Measurements from ENCODE around the gene LGALS9. TPM values are rescaled to one million over a fixed set of nuclear protein-coding genes. Genes with fewer than 3 reads are reported as not detected.
"Not testable (repeated sequence)": the region's sequence is repeated elsewhere in the genome, so short reads cannot be mapped to it uniquely, and the experiment has no call there.

The LGALS9 gene
- polyA plus RNA-seq, 1 experiment = 2.4 TPM

DNA sequence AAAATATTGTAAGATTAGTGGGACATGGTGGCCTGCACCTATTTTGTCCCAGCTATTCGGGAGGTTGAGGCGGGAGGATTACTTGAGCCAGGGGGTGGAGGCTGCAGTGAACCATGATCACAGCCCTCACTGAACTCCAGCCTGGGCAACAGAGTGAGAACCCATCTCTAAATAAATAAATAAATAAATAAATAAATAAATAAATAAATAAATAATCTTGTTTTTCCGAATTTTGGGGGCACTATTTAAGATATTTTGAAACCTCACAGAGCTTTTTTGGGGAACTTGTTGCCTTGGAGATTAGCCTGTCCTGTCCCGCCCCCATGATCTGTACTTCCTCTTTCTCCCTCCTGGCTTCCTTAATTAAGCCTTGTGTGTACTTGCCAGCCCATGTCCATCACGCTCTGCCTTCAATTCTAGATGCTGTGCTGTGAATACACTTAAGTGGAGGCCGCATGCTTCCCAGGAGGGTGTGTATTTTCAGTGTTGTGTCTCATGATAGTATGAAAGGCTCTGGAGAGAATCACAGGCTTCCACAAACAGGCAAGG is 4.4 kb downstream of the LGALS9 start:
- H3K4me3 ChIP-seq (ENCODE audit: low read depth, low read length) = no peak overlapping the region
- no peaks in the 10 kb centered on the region for H3K36me3 ChIP-seq (ENCODE audit: control insufficient read depth, insufficient read depth, low read length)
- ChIA-PET POLR2A (no interaction called here), CTCF (interaction anchor here (1.5 to 4.3 kb wide), 3 partner anchors 16 to 25 kb away, joined by 4 to 21 read pairs (median 8); no protein-coding TSS in a partner anchor)
- H3K27me3 ChIP-seq (ENCODE audit: control insufficient read depth, insufficient read depth, low read length) = no peaks in the 10 kb centered on the region
- no peak for DNase-seq (ENCODE audit: low read depth)
- TF ChIP-seq, protein P1, sequence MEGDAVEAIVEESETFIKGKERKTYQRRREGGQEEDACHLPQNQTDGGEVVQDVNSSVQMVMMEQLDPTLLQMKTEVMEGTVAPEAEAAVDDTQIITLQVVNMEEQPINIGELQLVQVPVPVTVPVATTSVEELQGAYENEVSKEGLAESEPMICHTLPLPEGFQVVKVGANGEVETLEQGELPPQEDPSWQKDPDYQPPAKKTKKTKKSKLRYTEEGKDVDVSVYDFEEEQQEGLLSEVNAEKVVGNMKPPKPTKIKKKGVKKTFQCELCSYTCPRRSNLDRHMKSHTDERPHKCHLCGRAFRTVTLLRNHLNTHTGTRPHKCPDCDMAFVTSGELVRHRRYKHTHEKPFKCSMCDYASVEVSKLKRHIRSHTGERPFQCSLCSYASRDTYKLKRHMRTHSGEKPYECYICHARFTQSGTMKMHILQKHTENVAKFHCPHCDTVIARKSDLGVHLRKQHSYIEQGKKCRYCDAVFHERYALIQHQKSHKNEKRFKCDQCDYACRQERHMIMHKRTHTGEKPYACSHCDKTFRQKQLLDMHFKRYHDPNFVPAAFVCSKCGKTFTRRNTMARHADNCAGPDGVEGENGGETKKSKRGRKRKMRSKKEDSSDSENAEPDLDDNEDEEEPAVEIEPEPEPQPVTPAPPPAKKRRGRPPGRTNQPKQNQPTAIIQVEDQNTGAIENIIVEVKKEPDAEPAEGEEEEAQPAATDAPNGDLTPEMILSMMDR (IDR thresholded peaks at IDR 0.05; ENCODE audit: insufficient read depth, low read depth, low read length) = no peak

DNA sequence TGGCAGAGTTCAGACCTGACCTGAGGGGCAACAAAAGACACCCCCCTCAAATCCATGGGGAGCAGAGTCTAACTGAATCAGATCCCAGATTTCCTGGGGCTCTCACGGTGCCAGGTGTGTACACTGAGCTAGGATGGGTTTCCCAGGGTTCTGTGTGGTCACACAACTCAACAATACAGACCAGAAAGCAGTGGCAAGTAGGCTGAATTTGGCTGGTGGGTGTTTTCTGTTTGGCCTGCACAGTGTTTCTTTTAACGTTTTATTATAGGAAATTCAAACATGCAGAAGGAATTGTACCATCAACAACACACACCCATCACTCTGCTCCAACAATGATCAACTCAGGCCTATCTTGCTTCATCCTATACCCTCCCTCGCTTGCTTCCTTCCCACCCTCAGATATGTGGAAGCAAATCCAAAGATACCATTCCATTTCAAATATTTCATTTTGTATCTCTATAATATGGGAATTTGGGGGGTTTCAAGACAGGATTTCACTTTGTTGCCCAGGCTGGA is 5.1 kb downstream of the LGALS9 start:
- DNase-seq (ENCODE audit: low read depth); POLR2A ChIA-PET: not testable (repeated sequence)
- CTCF ChIA-PET = interaction anchor here (1.3 to 1.6 kb wide), 3 partner anchors 15 to 26 kb away, joined by 4 to 8 read pairs (median 6); no protein-coding TSS in a partner anchor

DNA sequence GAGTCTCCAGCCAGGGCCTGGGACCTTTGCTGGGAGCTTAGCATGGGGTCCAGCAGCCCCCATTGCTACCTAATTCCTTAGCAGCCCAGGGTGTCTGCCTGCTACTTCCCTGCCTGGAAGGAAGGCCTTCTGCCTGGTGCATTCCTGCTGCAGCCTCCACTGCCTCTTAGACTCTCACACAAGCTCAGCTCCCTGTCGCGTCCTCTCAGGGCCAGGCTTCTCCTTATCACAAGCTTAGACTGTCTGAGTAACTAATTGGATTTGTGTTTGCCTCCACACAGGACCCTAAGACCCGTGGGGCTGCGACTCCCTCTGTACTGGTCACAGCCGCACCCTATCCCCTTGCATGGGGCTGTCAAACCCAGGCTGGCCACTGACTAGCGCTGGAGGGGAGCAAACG is 6.8 kb downstream of the LGALS9 start:
- DNase-seq (ENCODE audit: low read depth); POLR2A ChIA-PET: not testable (repeated sequence)
- CTCF ChIA-PET = interaction anchor here (1.2 kb wide), 1 partner anchor 28 kb away, joined by 3 read pairs; no protein-coding TSS in a partner anchor

More for the DNA sequence above, 5.1 kb downstream of the LGALS9 start:
- H3K27me3 ChIP-seq (ENCODE audit: control insufficient read depth, insufficient read depth, low read length); H3K36me3 ChIP-seq (ENCODE audit: control insufficient read depth, insufficient read depth, low read length); H3K4me3 ChIP-seq (ENCODE audit: low read depth, low read length): not testable (repeated sequence)

DNA sequence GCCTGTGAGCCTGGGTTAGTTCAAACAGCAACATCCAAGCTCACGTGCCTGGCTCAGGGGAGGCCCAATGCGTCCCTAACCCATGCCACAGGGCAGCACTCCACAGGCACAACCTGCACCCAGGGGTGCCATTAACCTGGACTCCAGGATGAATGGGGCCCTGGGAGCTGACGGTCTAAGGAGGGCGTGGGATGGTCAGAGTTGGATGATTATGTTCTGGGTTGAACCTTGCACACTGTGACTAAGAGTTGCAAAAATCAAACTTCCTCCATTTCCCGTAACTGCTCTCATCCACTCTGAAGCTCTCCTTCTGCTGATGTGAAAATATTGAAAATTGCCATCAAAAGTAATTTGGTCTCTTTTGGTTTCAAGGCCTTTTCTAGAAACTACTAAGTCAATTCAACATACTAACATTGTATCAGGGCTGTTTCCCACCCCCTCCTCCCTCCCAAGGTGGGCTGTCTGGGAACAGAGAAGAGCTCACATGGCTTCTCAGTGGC is 7.5 kb downstream of the LGALS9 start:
- CTCF ChIA-PET = interaction anchor here (1.2 to 3.9 kb wide), 3 partner anchors 12 to 402 kb away, joined by 3 to 26 read pairs (median 4); no protein-coding TSS in a partner anchor
- H3K4me3 ChIP-seq (ENCODE audit: low read depth, low read length); POLR2A ChIA-PET; H3K27me3 ChIP-seq (ENCODE audit: control insufficient read depth, insufficient read depth, low read length); DNase-seq (ENCODE audit: low read depth); H3K36me3 ChIP-seq (ENCODE audit: control insufficient read depth, insufficient read depth, low read length): not testable (repeated sequence)

More for the DNA sequence above, 6.8 kb downstream of the LGALS9 start:
- not testable (repeated sequence) for H3K36me3 ChIP-seq (ENCODE audit: control insufficient read depth, insufficient read depth, low read length); H3K27me3 ChIP-seq (ENCODE audit: control insufficient read depth, insufficient read depth, low read length); H3K4me3 ChIP-seq (ENCODE audit: low read depth, low read length)

DNA sequence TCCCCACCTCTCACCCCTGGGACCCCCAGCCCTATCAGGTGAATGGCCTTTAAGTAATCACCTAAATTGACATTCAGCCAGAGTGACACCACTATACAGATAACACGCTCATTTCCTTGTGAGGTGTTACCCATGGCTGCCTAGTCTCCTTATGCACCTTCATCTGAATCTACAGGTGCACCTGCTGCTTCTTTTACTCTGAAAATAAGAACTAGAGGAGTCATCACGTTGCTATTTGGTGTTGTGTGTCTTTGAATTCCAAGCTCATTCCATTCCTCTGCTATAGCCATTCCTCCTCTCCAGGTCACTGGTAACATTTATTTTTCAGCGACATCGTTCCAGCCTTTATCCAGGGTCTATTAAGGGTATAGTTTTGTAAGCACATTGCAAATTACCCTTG is 9.8 kb downstream of the LGALS9 start:
- no peak overlapping the region for H3K4me3 ChIP-seq (ENCODE audit: low read depth, low read length)
- TF ChIP-seq, protein P1 (IDR thresholded peaks at IDR 0.05; ENCODE audit: insufficient read depth, low read depth, low read length) = no peak
- POLR2A ChIA-PET = interaction anchor here (0.6 kb wide), 1 partner anchor 10 kb away, joined by 3 read pairs; the partner anchor contains the start of gene LGALS9
- CTCF ChIA-PET = interaction anchor here (1.1 to 3.9 kb wide), 3 partner anchors 10 to 31 kb away, joined by 4 to 26 read pairs (median 4); no protein-coding TSS in a partner anchor
- no peaks in the 10 kb centered on the region for H3K36me3 ChIP-seq (ENCODE audit: control insufficient read depth, insufficient read depth, low read length)
- H3K27me3 ChIP-seq (ENCODE audit: control insufficient read depth, insufficient read depth, low read length) = no peaks in the 10 kb centered on the region
- DNase-seq (ENCODE audit: low read depth) = no peak

DNA sequence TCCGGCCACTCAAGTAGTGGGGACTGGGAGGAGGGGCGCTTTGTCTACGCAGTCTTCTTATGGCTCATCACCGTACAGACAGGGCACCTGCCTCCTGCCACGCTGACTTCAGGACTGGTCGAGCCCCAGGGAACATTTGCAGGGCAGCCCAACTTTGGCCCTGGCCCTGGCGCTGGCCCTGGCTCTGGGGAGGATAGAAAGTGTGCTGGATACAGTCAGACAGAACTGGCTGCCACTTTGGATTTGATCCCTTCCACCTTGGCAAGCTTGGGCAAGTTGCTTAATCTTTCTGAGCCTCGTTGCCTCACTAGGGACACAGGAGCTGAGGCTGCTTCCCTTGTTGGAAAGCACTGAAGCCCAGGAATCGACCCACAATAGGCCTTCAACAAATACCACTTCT is 13.6 kb downstream of the LGALS9 start:
- TF ChIP-seq, protein P1 (IDR thresholded peaks at IDR 0.05; ENCODE audit: insufficient read depth, low read depth, low read length) = no peak
- no peaks in the 10 kb centered on the region for H3K27me3 ChIP-seq (ENCODE audit: control insufficient read depth, insufficient read depth, low read length)
- ChIA-PET POLR2A (no interaction called here), CTCF (interaction anchor here (14.4 kb wide), 1 partner anchor 37 kb away, joined by 415 read pairs; no protein-coding TSS in a partner anchor)
- H3K36me3 ChIP-seq (ENCODE audit: control insufficient read depth, insufficient read depth, low read length) = no peaks in the 10 kb centered on the region
- no peak for DNase-seq (ENCODE audit: low read depth)
- H3K4me3 ChIP-seq (ENCODE audit: low read depth, low read length) = no peak overlapping the region

DNA sequence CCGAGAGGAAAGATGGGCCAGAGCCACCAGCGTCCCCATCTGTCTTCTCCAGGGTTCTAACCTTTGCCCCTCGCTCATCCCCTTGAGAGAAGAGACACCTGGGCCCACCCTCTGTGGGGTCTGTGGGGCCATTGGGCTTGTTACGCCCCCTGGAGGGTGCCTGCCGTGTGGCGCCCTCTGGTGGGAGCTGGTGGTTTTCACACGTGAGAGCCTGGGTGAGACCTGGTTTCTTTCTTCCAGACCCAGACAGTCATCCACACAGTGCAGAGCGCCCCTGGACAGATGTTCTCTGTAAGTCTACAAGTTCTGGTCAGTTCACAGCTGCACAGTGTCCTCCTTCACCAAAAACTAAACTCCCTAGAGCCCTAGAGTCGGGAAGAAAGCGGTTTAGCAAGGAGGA is 14.6 kb downstream of the LGALS9 start:
- H3K27me3 ChIP-seq (ENCODE audit: control insufficient read depth, insufficient read depth, low read length); POLR2A ChIA-PET; H3K36me3 ChIP-seq (ENCODE audit: control insufficient read depth, insufficient read depth, low read length); DNase-seq (ENCODE audit: low read depth); H3K4me3 ChIP-seq (ENCODE audit: low read depth, low read length): not testable (repeated sequence)
- CTCF ChIA-PET = interaction anchor here (0.8 to 14.4 kb wide), 2 partner anchors 38 to 412 kb away, joined by 3 to 415 read pairs; no protein-coding TSS in a partner anchor
